ENCODE data around the gene GJB3. TPM values are rescaled to one million over a fixed set of nuclear protein-coding genes. Genes with fewer than 3 reads are reported as not detected.

GJB3 gene
- total RNA-seq, 1 experiment from 2014 or later = 89.9 TPM

- POLR2A ChIA-PET (ENCODE audit: unreplicated experiment) = interaction anchor here (0.6 to 0.8 kb wide), 2 partner anchors 17 to 19 kb away, joined by 3 read pairs; no protein-coding TSS in a partner anchor
- CTCF ChIA-PET = interaction anchor here (0.7 to 1.0 kb wide), 4 partner anchors 18 to 90 kb away, joined by 3 to 5 read pairs (median 3); partner anchors contain the start of gene GJB3
- peak overlapping the region; percentile 82 for H3K4me2 ChIP-seq (ENCODE audit: low read length)
- H3K9ac ChIP-seq (ENCODE audit: low read length) = peak overlapping the region; percentile 61
- no peaks in the 10 kb centered on the region for H3K27me3 ChIP-seq (ENCODE audit: low read length)
- TSS peak; percentile 87 for BruUV-seq (replicated peaks)
- H3K79me2 ChIP-seq (ENCODE audit: low read length) = no peaks in the 10 kb centered on the region
- no peaks in the 10 kb centered on the region for H3K9me2 ChIP-seq (replicated peaks; ENCODE audit: low read length)
- peak; percentile 57 for DNase-seq
- peak overlapping the region; percentile 34; the same call in 1 of the 2 replicates for H3K4me3 ChIP-seq (ENCODE audit: low read length)
- peak overlapping the region; percentile 96 for H3K27ac ChIP-seq (ENCODE audit: low read length)
- intact Hi-C loops (cut with micrococcal nuclease) = loop anchor here (1.0 to 2.0 kb wide), 2 partner anchors 9 to 16 kb away; no protein-coding TSS in a partner anchor
- no peak for TF ChIP-seq EZH2phosphoT487 (IDR thresholded peaks at IDR 0.05; ENCODE audit: borderline replicate concordance, low read length)
- no peak for TF ChIP-seq CTCF (conservative IDR thresholded peaks at IDR 0.05; ENCODE audit: low read depth, low read length)
- no peak for TF ChIP-seq EZH2 (IDR thresholded peaks at IDR 0.05; ENCODE audit: low read length, unreplicated experiment)
- H3K9me3 ChIP-seq (ENCODE audit: low read length) = no peaks in the 10 kb centered on the region
- H2AFZ ChIP-seq (ENCODE audit: low read length) = 0 out of 2 replicates have a peak overlapping the region, but pooled peaks have one; percentile 20
- H3F3A ChIP-seq (ENCODE audit: low read length, unreplicated experiment) = no peaks in the 10 kb centered on the region
- H4K20me1 ChIP-seq (ENCODE audit: low read length) = no peaks in the 10 kb centered on the region
- no peaks in the 10 kb centered on the region for H3K36me3 ChIP-seq (ENCODE audit: low read depth, low read length)
- ATAC-seq = peak; percentile 48
- peaks cover 36% of the 10 kb centered on the region for H3K4me1 ChIP-seq (ENCODE audit: insufficient read depth, low read length)
Observed at GRCh38 chr1:34762474-34763141, 18.4 kb upstream of the GJB3 start.

GRCh38 chr1:34763142-34763781 is 17.8 kb upstream of the GJB3 start:
- Histone ChIP-seq H3K4me1 (ENCODE audit: insufficient read depth, low read length) (peaks cover 36% of the 10 kb centered on the region), H4K20me1 (ENCODE audit: low read length) (no peaks in the 10 kb centered on the region), H3K4me3 (ENCODE audit: low read length) (peak overlapping the region; percentile 51; the same call in 1 of the 2 replicates), H3K27me3 (ENCODE audit: low read length) (no peaks in the 10 kb centered on the region), H3K79me2 (ENCODE audit: low read length) (no peaks in the 10 kb centered on the region), H3F3A (ENCODE audit: low read length, unreplicated experiment) (no peaks in the 10 kb centered on the region), H3K27ac (ENCODE audit: low read length) (peak overlapping the region; percentile 96), H3K36me3 (ENCODE audit: low read depth, low read length) (no peaks in the 10 kb centered on the region), H3K4me2 (ENCODE audit: low read length) (peak overlapping the region; percentile 82), H2AFZ (ENCODE audit: low read length) (peak overlapping the region; percentile 20), H3K9ac (ENCODE audit: low read length) (peak overlapping the region; percentile 61), H3K9me2 (replicated peaks; ENCODE audit: low read length) (no peaks in the 10 kb centered on the region), H3K9me3 (ENCODE audit: low read length) (no peaks in the 10 kb centered on the region)
- TF ChIP-seq EZH2 (IDR thresholded peaks at IDR 0.05; ENCODE audit: low read length, unreplicated experiment) (no peak), EZH2phosphoT487 (IDR thresholded peaks at IDR 0.05; ENCODE audit: borderline replicate concordance, low read length) (no peak), CTCF (conservative IDR thresholded peaks at IDR 0.05; ENCODE audit: low read depth, low read length) (no peak)
- peak; percentile 96 for DNase-seq
- no TSS peak for BruUV-seq (replicated peaks)
- ATAC-seq = peak; percentile 86
- intact Hi-C loops (cut with micrococcal nuclease) = loop anchor here (1.0 to 2.0 kb wide), 2 partner anchors 10 to 16 kb away; no protein-coding TSS in a partner anchor
- POLR2A ChIA-PET (ENCODE audit: unreplicated experiment) = interaction anchor here (0.6 kb wide), 1 partner anchor 16 kb away, joined by 3 read pairs; no protein-coding TSS in a partner anchor
- CTCF ChIA-PET = interaction anchor here (0.8 to 1.0 kb wide), 3 partner anchors 18 to 89 kb away, joined by 3 to 5 read pairs (median 3); partner anchors contain the start of gene GJB3

Data from PC-3 (cell line).